CD14-positive monocyte (primary cell): ENCODE data around the gene TMEM220. TPM values are rescaled to one million over a fixed set of nuclear protein-coding genes. Genes with fewer than 3 reads are reported as not detected.

ENCODE experiments used
- DNase-seq, 3 donors: peaks; one replicate each; pipeline ENCODE4 v3.0.0-alpha.2; 2011 to 2022
- H2AFZ ChIP-seq: 2 replicates; pipeline ENCODE4 v1.6.0; 2012; ENCODE audit warnings: mild to moderate bottlenecking, low read depth, low read length, inconsistent platforms; ENCODE audit not compliant: insufficient read depth, poor library complexity, severe bottlenecking
- H3K27ac ChIP-seq, 2 donors: 1 replicate in 1 of 2; 2 replicates in 1 of 2; pipeline ENCODE4 v1.5.1; 2012 to 2013; ENCODE audit warnings: low read length in 2 of 2, control low read depth in 1 of 2, inconsistent platforms in 1 of 2, low read depth in 1 of 2, mild to moderate bottlenecking in 1 of 2
- H3K27me3 ChIP-seq, 2 donors: one replicate each; pipeline versions ENCODE4 v1.6.0 to v1.6.1; 2011 to 2013; ENCODE audit warnings: low read length in 2 of 2; ENCODE audit not compliant: control insufficient read depth in 2 of 2, insufficient read depth in 2 of 2
- H3K36me3 ChIP-seq, 2 donors: replicated peaks in 1 of 2; 1 replicate in 1 of 2; 2 replicates in 1 of 2; pipeline versions ENCODE4 v1.5.1 to v1.6.1; 2012 to 2013; ENCODE audit warnings: low read length in 2 of 2, control low read depth in 1 of 2, inconsistent platforms in 1 of 2, mild to moderate bottlenecking in 1 of 2; ENCODE audit not compliant: insufficient read depth in 2 of 2, control insufficient read depth in 1 of 2
- H3K4me1 ChIP-seq, 2 donors: 1 replicate in 1 of 2; 2 replicates in 1 of 2; pipeline versions ENCODE4 v1.5.1 to v1.6.1; 2012 to 2013; ENCODE audit warnings: low read length in 2 of 2, control low read depth in 1 of 2, inconsistent platforms in 1 of 2, mild to moderate bottlenecking in 1 of 2, moderate library complexity in 1 of 2; ENCODE audit not compliant: insufficient read depth in 2 of 2, control insufficient read depth in 1 of 2
- H3K4me2 ChIP-seq: replicated peaks from 2 replicates; pipeline ENCODE3; 2012; ENCODE audit warnings: low read length, moderate library complexity, mild to moderate bottlenecking; ENCODE audit not compliant: poor library complexity, severe bottlenecking; ENCODE audit errors: extremely low read depth
- H3K4me3 ChIP-seq, 3 experiments: fragments of 200-600 bp in 1 of 3; sonication (generic) in 1 of 3; replicated peaks in 1 of 3; 1 replicate in 2 of 3; 2 replicates in 1 of 3; pipeline ENCODE4 v1.5.1; 2011 to 2013; ENCODE audit warnings: low read length in 3 of 3, mild to moderate bottlenecking in 3 of 3, control low read depth in 2 of 3, low read depth in 2 of 3, inconsistent platforms in 1 of 3, moderate library complexity in 1 of 3
- H3K79me2 ChIP-seq: 2 replicates; pipeline ENCODE4 v1.6.0; 2012; ENCODE audit warnings: mild to moderate bottlenecking, control low read depth, inconsistent platforms, low read length, moderate library complexity; ENCODE audit not compliant: insufficient read depth
- H3K9ac ChIP-seq: 2 replicates; pipeline ENCODE4 v1.6.0; 2017; ENCODE audit warnings: low read length, mild to moderate bottlenecking; ENCODE audit not compliant: insufficient read depth, poor library complexity, severe bottlenecking
- H3K9me3 ChIP-seq, 2 donors: replicated peaks in 1 of 2; 1 replicate in 1 of 2; 2 replicates in 1 of 2; pipeline versions ENCODE4 v1.5.1 to v1.6.1; 2012 to 2013; ENCODE audit warnings: low read length in 2 of 2, control low read depth in 1 of 2; ENCODE audit not compliant: control insufficient read depth in 1 of 2, insufficient read depth in 1 of 2
- H4K20me1 ChIP-seq: 2 replicates; pipeline ENCODE4 v1.6.0; 2012; ENCODE audit warnings: mild to moderate bottlenecking, low read length, control low read depth, moderate library complexity; ENCODE audit not compliant: insufficient read depth
- H3K27ac Mint-ChIP-seq, 7 donors: one replicate each; pipeline ENCODE4 v1.8.0; 2020; ENCODE audit warnings: mild to moderate bottlenecking in 7 of 7, mixed read lengths in 7 of 7, moderate library complexity in 6 of 7, inconsistent platforms in 2 of 7
- H3K27me3 Mint-ChIP-seq, 3 donors: one replicate each; pipeline ENCODE4 v1.8.0; 2021 to 2022; ENCODE audit warnings: low read depth in 3 of 3, mild to moderate bottlenecking in 3 of 3, mixed read lengths in 3 of 3, moderate library complexity in 3 of 3, inconsistent platforms in 1 of 3
- H3K36me3 Mint-ChIP-seq, 2 donors: one replicate each; pipeline ENCODE4 v1.8.0; 2020; ENCODE audit warnings: mixed read lengths in 2 of 2, inconsistent platforms in 1 of 2, mild to moderate bottlenecking in 1 of 2
- H3K4me1 Mint-ChIP-seq: one replicate; pipeline ENCODE4 v1.8.0; 2020; ENCODE audit warnings: mild to moderate bottlenecking, mixed read lengths
- H3K4me3 Mint-ChIP-seq, 2 donors: one replicate each; pipeline ENCODE4 v1.8.0; 2020; ENCODE audit warnings: mild to moderate bottlenecking in 2 of 2, mixed read lengths in 2 of 2, moderate library complexity in 1 of 2
- H3K9me3 Mint-ChIP-seq, 7 donors: one replicate each; pipeline ENCODE4 v1.8.0; 2020 to 2022; ENCODE audit warnings: mixed read lengths in 7 of 7, mild to moderate bottlenecking in 6 of 7, moderate library complexity in 6 of 7, inconsistent platforms in 2 of 7
- CTCF ChIP-seq: fragments of 200-600 bp; IDR thresholded peaks from one replicate; pipeline ENCODE4 v1.8.0; 2022; ENCODE audit warnings: antibody characterized with exemption, mild to moderate bottlenecking
- WGBS: methylation state at CpG from one replicate; pipeline ENCODE4 v1.1.5; 2013; ENCODE audit warnings: missing lambda C conversion rate; ENCODE audit not compliant: insufficient coverage; 5-methylcytosine and 5-hydroxymethylcytosine counted together
- intact Hi-C, 2 donors: fragments of 100-400 bp; cut with micrococcal nuclease; formaldehyde crosslinking; loops; one replicate each; pipeline versions ENCODE4 v1.15.0 to v1.15.1; 2023
- polyA plus RNA-seq, 3 donors: library from polyadenylated mRNA; depleted of rRNA in 1 of 3; unstranded in 2 of 3; stranded (reverse) in 1 of 3; fragments of 300-500 nt in 2 of 3; fragments of >200 nt in 1 of 3; fragmentation: Illumina TruSeq in 2 of 3; gene quantifications; 1 replicate in 2 of 3; 2 replicates in 1 of 3; pipeline ENCODE4 v1.2.3, GENCODE V29; 2012 to 2021

Gene TMEM220
- polyA plus RNA-seq, 3 donors: 0.33 to 4.8 (median 1.1) TPM

- no peaks in the 10 kb centered on the region for H3K9me3 ChIP-seq
- TF ChIP-seq CTCF: no peak
- no peak overlapping the region for H3K4me3 ChIP-seq
- no peaks in the 10 kb centered on the region for H4K20me1 ChIP-seq
- no peak for DNase-seq
- no peak overlapping the region for H3K4me2 ChIP-seq
- intact Hi-C loops: no loop called here
- H3K4me3 Mint-ChIP-seq: no peak overlapping the region
- no peaks in the 10 kb centered on the region for H3K27me3 ChIP-seq
- peaks cover 1 to 9% (median 4%) of the 10 kb centered on the region in 3 donors for H3K27me3 Mint-ChIP-seq
- H3K9ac ChIP-seq: no peak overlapping the region
- H3K9me3 Mint-ChIP-seq: peaks cover 0 to 3% (median 0%) of the 10 kb centered on the region in 7 donors
- WGBS: 89% methylated on average over 3 of the region's 3 CpGs
- H3K4me1 Mint-ChIP-seq: peaks cover 6% of the 10 kb centered on the region
- no peaks in the 10 kb centered on the region for H3K36me3 Mint-ChIP-seq
- H3K79me2 ChIP-seq: no peaks in the 10 kb centered on the region
- H2AFZ ChIP-seq: no peak overlapping the region
- no peak overlapping the region for H3K27ac Mint-ChIP-seq
- no peaks in the 10 kb centered on the region for H3K36me3 ChIP-seq
- no peak overlapping the region for H3K27ac ChIP-seq
- no peaks in the 10 kb centered on the region for H3K4me1 ChIP-seq
Observed at GRCh38 chr17:10751563-10751962, 21.7 kb upstream of the TMEM220 start.

GRCh38 chr17:10750210-10750609 is 20.4 kb upstream of the TMEM220 start:
- H3K27ac ChIP-seq: no peak overlapping the region
- H3K79me2 ChIP-seq: no peaks in the 10 kb centered on the region
- intact Hi-C loops: no loop called here
- no peak overlapping the region for H3K4me2 ChIP-seq
- H3K4me3 ChIP-seq: no peak overlapping the region
- H2AFZ ChIP-seq: no peak overlapping the region
- Mint-ChIP-seq H3K27me3 (peaks cover 1 to 7% (median 4%) of the 10 kb centered on the region in 3 donors), H3K36me3 (no peaks in the 10 kb centered on the region), H3K4me3 (no peak overlapping the region), H3K9me3 (peaks cover 0 to 3% (median 0%) of the 10 kb centered on the region in 7 donors), H3K27ac (no peak overlapping the region), H3K4me1 (peaks cover 4% of the 10 kb centered on the region)
- H4K20me1 ChIP-seq: no peaks in the 10 kb centered on the region
- no peaks in the 10 kb centered on the region for H3K27me3 ChIP-seq
- DNase-seq: no peak
- TF ChIP-seq CTCF: no peak
- no peak overlapping the region for H3K9ac ChIP-seq
- 98% methylated on average over 4 of the region's 4 CpGs for WGBS
- no peaks in the 10 kb centered on the region for H3K4me1 ChIP-seq
- H3K36me3 ChIP-seq: no peaks in the 10 kb centered on the region
- no peaks in the 10 kb centered on the region for H3K9me3 ChIP-seq
